Mammary epithelial cell (primary cell): ENCODE data around the gene PPIA.

Source experiments
- EZH2 ChIP-seq: IDR thresholded peaks from 2 replicates; pipeline ENCODE4 v1.6.1; 2012; ENCODE audit warnings: low read length, inconsistent platforms, borderline replicate concordance
- TF ChIP-seq, protein P1 (sequence below), 2 donors: IDR thresholded peaks in 1 of 2; conservative IDR thresholded peaks in 1 of 2; 2 replicates each; pipeline ENCODE4 v1.5.1; 2011 to 2012; ENCODE audit warnings: inconsistent platforms in 2 of 2, low read length in 2 of 2, mild to moderate bottlenecking in 2 of 2, control low read depth in 1 of 2, low read depth in 1 of 2; ENCODE audit not compliant: insufficient read depth in 1 of 2; ENCODE audit errors: extremely low read depth in 1 of 2

DNA sequence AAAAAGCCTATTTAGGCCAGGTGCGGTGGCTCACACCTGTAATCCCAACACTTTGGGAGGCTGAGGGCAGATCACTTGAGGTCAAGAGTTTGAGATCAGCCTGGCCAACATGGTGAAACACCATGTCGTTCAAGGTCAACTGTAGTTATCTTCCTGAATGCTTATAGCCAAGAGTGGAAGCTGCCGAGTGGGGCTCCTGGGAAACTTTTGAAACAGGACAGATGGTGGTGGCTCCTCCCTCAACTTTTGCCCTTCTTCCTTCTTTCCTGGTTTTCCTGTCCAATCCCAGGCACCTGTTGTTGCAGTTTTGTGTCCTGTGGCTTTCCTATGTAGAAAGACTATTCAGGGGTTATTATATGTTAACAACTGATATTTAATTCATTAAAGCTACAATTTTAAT is 8.7 kb upstream of the PPIA start:
- TF ChIP-seq, protein P1, sequence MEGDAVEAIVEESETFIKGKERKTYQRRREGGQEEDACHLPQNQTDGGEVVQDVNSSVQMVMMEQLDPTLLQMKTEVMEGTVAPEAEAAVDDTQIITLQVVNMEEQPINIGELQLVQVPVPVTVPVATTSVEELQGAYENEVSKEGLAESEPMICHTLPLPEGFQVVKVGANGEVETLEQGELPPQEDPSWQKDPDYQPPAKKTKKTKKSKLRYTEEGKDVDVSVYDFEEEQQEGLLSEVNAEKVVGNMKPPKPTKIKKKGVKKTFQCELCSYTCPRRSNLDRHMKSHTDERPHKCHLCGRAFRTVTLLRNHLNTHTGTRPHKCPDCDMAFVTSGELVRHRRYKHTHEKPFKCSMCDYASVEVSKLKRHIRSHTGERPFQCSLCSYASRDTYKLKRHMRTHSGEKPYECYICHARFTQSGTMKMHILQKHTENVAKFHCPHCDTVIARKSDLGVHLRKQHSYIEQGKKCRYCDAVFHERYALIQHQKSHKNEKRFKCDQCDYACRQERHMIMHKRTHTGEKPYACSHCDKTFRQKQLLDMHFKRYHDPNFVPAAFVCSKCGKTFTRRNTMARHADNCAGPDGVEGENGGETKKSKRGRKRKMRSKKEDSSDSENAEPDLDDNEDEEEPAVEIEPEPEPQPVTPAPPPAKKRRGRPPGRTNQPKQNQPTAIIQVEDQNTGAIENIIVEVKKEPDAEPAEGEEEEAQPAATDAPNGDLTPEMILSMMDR (conservative IDR thresholded peaks at IDR 0.05 in 1 of 2, IDR thresholded peaks at IDR 0.05 in 1 of 2; ENCODE audit: extremely low read depth in 1 of 2, insufficient read depth in 1 of 2, low read depth in 1 of 2, low read length in 2 of 2), result no peak
- no peak for TF ChIP-seq EZH2
